HG03571 (cell line): ENCODE results near the gene SLC22A14.
"Not testable (repeated sequence)": the region's sequence is repeated elsewhere in the genome, so short reads cannot be mapped to it uniquely, and the experiment has no call there.

Experiments
- ATAC-seq: cut with Tn5 transposase; IDR thresholded peaks from one replicate; pipeline ENCODE4 v1.9.1; 2021; ENCODE audit not compliant: unreplicated experiment

The SLC22A14 gene

GRCh38 chr3:38270606-38271005, 11.5 kb upstream of the SLC22A14 start:
- ATAC-seq = no peak

GRCh38 chr3:38271553-38271952, 10.5 kb upstream of the SLC22A14 start:
- ATAC-seq = no peak

- ATAC-seq = no peak
Observed at GRCh38 chr3:38274864-38275649, 7.0 kb upstream of the SLC22A14 start.

- ATAC-seq = no peak
Observed at GRCh38 chr3:38275658-38276057, 6.4 kb upstream of the SLC22A14 start.

GRCh38 chr3:38276081-38276916, 5.8 kb upstream of the SLC22A14 start:
- no peak for ATAC-seq

- no peak for ATAC-seq
Observed at GRCh38 chr3:38276917-38277630, 5.0 kb upstream of the SLC22A14 start.

- no peak for ATAC-seq
Observed at GRCh38 chr3:38278841-38279240, 3.3 kb upstream of the SLC22A14 start.

GRCh38 chr3:38283810-38284755, 2.0 kb downstream of the SLC22A14 start:
- ATAC-seq = no peak

- no peak for ATAC-seq
Observed at GRCh38 chr3:38284756-38285150, 2.7 kb downstream of the SLC22A14 start.

- ATAC-seq = not testable (repeated sequence)
Observed at GRCh38 chr3:38289286-38290217, 7.5 kb downstream of the SLC22A14 start.

GRCh38 chr3:38297053-38297452, 15.0 kb downstream of the SLC22A14 start:
- ATAC-seq = not testable (repeated sequence)

- no peak for ATAC-seq
Observed at GRCh38 chr3:38297537-38297936, 15.4 kb downstream of the SLC22A14 start.

- ATAC-seq = no peak
Observed at GRCh38 chr3:38297947-38298711, 16.0 kb downstream of the SLC22A14 start.

- ATAC-seq = no peak
Observed at GRCh38 chr3:38306941-38307340, 24.8 kb downstream of the SLC22A14 start.

GRCh38 chr3:38307599-38307998, 25.5 kb downstream of the SLC22A14 start:
- no peak for ATAC-seq

GRCh38 chr3:38308456-38308855, 26.4 kb downstream of the SLC22A14 start:
- no peak for ATAC-seq

- ATAC-seq = no peak
Observed at GRCh38 chr3:38311476-38311875, 29.4 kb downstream of the SLC22A14 start.

GRCh38 chr3:38311941-38312340, 29.8 kb downstream of the SLC22A14 start:
- no peak for ATAC-seq

GRCh38 chr3:38312356-38312755, 30.3 kb downstream of the SLC22A14 start:
- ATAC-seq = no peak
